Activated T-cell treated with anti-CD3 and anti-CD28 coated beads, Interleukin-2, amount 50 U/mL, for 48 hours (primary cell): ENCODE results near the gene ZNF20.
"Not testable (repeated sequence)": the region's sequence is repeated elsewhere in the genome, so short reads cannot be mapped to it uniquely, and the experiment has no call there.

Source experiments
- DNase-seq, 2 experiments: peaks; one replicate each; pipeline ENCODE4 v3.0.0-alpha.2; 2020

Gene ZNF20

GRCh38 chr19:12111943-12112637, 28.1 kb downstream of the ZNF20 start:
- DNase-seq = no peak

- DNase-seq = no peak
Observed at GRCh38 chr19:12111176-12111575, 29.0 kb downstream of the ZNF20 start.

- DNase-seq = not testable (repeated sequence)
Observed at GRCh38 chr19:12103909-12104308, 36.2 kb downstream of the ZNF20 start.

DNA sequence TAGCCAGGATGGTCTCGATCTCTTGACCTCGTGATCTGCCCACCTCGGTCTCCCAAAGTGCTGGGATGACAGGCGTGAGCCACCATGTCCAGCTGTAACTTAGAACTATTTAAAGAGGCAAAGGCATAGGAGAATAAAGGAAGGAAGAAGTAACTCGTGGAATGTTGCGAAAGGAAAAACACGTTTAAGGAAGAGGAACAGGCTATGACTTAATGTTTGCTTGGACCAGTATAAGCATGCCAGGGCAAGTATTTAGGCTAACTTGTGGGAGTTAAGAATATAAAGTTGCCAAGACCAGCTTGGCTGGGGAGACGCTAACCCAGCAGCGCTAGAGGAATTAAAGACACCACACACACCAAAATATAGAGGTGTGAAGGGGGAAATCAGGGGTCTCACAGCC, 42.1 kb downstream of the ZNF20 start:
- DNase-seq = no peak

GRCh38 chr19:12095111-12095790, 44.9 kb downstream of the ZNF20 start:
- no peak for DNase-seq

DNA sequence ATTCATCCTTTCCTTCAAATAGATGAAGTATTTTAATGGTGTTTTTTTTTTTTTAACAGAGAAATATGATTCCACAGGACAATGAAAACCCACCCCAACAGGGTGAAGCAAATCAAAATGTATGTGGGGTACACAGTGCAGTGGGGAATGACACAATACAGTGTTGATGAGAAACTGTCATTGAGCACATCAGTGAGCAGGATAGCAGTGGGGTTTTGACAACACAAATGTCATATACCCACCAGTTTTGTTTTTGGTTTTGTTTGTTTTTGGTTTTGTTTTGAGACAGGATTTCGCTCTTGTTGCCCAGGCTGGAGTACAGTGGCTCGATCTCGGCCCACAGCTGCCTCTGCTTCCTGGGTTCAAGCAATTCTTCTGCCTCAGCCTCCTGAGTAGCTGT, 46.4 kb downstream of the ZNF20 start:
- DNase-seq = no peak

- no peak for DNase-seq
Observed at GRCh38 chr19:12092956-12093355, 47.2 kb downstream of the ZNF20 start.

- DNase-seq = peak; percentile 77 to 83
Observed at GRCh38 chr19:12092065-12092867, 47.9 kb downstream of the ZNF20 start.

DNA sequence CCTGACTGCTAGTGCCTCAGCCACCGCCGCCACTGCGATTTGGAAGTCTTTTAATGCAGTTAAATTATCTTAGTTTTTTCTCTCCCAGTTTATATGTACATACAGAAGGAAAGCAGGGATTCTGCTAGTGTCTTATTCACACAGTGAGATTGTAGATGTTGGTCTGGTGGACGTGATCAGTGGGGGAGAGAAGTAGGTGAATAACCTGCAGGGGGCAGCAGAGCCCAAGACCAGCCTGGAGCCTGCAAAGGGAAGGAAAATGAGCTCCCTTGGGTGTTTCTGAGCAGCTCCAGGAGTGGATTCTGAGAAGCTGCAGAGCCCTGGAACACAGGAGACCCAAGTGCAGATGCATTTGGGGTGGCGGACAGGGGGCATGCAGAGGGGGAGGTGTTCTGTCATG, 49.3 kb downstream of the ZNF20 start:
- peak; percentile 78 to 80 for DNase-seq

GRCh38 chr19:12085074-12085818, 54.9 kb downstream of the ZNF20 start:
- DNase-seq = no peak

GRCh38 chr19:12083336-12083735, 56.8 kb downstream of the ZNF20 start:
- DNase-seq = not testable (repeated sequence)
